Measurements from ENCODE around the gene ERC2.

Gene ERC2

DNA sequence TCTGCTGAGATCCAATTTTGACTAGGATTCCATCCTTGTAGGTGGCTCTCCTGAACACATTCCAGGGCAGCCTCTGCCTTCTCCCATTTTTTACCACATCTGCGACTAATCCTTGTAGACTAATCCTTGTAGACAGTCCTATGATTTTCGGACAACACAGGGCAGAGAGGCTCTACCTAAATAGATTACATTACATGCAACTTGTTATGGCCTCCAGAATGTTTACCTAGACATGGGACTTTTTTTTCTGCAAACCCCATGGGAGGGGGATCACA, 741.8 kb downstream of the ERC2 start:
- Histone ChIP-seq H3K36me3 (ENCODE audit: insufficient read depth, low read length) (no peaks in the 10 kb centered on the region), H3K4me3 (ENCODE audit: low read depth, low read length) (no peak overlapping the region), H3K79me2 (ENCODE audit: control insufficient read depth, insufficient read depth, low read length, unreplicated experiment) (no peaks in the 10 kb centered on the region), H3K27me3 (ENCODE audit: insufficient read depth, low read length) (peaks cover 6% of the 10 kb centered on the region; the same call in 1 of the 2 replicates), H3K4me1 (ENCODE audit: control insufficient read depth, insufficient read depth, low read length, unreplicated experiment) (no peaks in the 10 kb centered on the region), H2AFZ (ENCODE audit: low read length, unreplicated experiment) (no peak overlapping the region), H3K27ac (ENCODE audit: low read depth, low read length) (no peak overlapping the region)

DNA sequence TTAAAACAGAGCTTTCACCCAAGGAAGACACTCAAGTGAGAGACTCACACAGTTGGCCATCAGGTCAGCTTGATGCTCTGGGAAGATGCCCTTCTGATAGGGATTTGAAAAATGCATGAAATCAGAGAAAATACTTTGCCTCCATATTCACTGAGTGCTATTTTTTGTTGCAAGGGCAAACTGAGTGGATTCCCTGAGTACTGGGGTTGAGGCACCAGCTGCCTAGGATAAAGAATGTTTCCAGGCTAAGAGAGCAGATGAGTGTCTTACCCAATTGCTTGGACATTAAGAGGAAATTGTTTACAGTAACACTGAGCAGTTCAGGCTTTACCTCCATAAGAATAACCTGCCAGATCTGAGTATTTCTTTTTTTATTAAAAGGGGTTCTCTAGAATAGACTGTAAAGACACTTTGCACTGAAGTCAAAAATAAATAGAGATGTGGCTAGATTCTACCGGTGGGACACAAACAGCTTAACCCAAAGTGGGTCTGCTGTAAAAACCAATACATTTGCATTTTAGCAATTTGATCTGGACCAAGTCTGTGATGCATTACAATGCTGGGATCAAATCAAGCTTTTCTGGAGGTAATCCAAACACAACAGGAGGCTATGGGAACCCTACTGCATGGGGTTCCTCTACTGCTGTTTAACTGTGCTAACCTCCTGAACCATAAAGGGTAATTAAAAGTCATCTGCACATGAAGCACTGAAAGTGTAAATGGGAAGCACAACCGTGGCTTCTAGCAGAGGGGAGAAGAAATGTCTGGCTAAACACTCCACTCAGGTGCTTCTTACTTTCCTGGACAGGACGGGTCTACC, 742.4 kb downstream of the ERC2 start:
- H3K27ac ChIP-seq (ENCODE audit: low read depth, low read length): no peak overlapping the region
- H3K36me3 ChIP-seq (ENCODE audit: insufficient read depth, low read length): no peaks in the 10 kb centered on the region
- H2AFZ ChIP-seq (ENCODE audit: low read length, unreplicated experiment): no peak overlapping the region
- no peaks in the 10 kb centered on the region for H3K4me1 ChIP-seq (ENCODE audit: control insufficient read depth, insufficient read depth, low read length, unreplicated experiment)
- peaks cover 6% of the 10 kb centered on the region; the same call in 1 of the 2 replicates for H3K27me3 ChIP-seq (ENCODE audit: insufficient read depth, low read length)
- no peak overlapping the region for H3K4me3 ChIP-seq (ENCODE audit: low read depth, low read length)
- no peaks in the 10 kb centered on the region for H3K79me2 ChIP-seq (ENCODE audit: control insufficient read depth, insufficient read depth, low read length, unreplicated experiment)

DNA sequence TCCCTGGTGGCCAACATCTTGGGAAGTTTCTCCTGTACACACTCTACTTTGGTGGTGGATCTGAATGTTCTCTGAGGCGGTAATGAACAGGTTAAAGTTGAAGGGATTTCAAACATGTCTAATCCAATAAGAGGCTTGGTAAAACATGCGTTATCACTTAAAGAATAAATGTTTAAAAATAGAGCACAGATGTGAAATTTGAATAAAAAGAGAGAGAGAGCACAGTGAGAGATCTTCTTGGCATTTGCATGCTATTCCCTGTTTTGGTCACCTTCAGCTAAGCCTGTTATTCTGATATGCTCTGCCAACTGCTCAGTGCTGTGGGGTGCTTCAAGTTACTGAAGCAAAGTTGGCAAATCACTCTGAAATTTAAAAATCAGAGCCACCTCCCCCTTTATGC, 743.4 kb downstream of the ERC2 start:
- H3K27me3 ChIP-seq (ENCODE audit: insufficient read depth, low read length): peaks cover 6% of the 10 kb centered on the region; the same call in 1 of the 2 replicates
- no peaks in the 10 kb centered on the region for H3K79me2 ChIP-seq (ENCODE audit: control insufficient read depth, insufficient read depth, low read length, unreplicated experiment)
- no peaks in the 10 kb centered on the region for H3K36me3 ChIP-seq (ENCODE audit: insufficient read depth, low read length)
- H3K27ac ChIP-seq (ENCODE audit: low read depth, low read length): no peak overlapping the region
- no peak overlapping the region for H2AFZ ChIP-seq (ENCODE audit: low read length, unreplicated experiment)
- H3K4me1 ChIP-seq (ENCODE audit: control insufficient read depth, insufficient read depth, low read length, unreplicated experiment): no peaks in the 10 kb centered on the region
- no peak overlapping the region for H3K4me3 ChIP-seq (ENCODE audit: low read depth, low read length)

DNA sequence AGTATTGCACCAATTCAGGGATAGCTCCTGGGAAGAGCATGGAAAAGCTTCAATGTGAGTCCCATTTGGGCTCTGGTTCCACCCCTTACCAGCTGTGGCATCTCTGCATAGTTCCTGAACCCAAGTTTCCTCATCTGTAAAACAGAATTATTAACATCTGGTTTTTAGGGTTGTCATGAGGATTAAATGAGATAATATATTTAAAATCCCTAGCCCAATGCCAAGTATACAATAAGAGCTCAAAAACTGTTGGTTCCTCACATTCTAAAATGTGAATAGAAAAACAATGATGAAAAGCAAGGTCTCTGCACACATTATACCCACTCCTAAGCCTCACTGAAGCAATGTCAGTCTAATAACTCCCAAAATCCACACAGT, 743.9 kb downstream of the ERC2 start:
- no peaks in the 10 kb centered on the region for H3K79me2 ChIP-seq (ENCODE audit: control insufficient read depth, insufficient read depth, low read length, unreplicated experiment)
- no peak overlapping the region for H2AFZ ChIP-seq (ENCODE audit: low read length, unreplicated experiment)
- no peaks in the 10 kb centered on the region for H3K4me1 ChIP-seq (ENCODE audit: control insufficient read depth, insufficient read depth, low read length, unreplicated experiment)
- no peaks in the 10 kb centered on the region for H3K36me3 ChIP-seq (ENCODE audit: insufficient read depth, low read length)
- H3K4me3 ChIP-seq (ENCODE audit: low read depth, low read length): no peak overlapping the region
- H3K27me3 ChIP-seq (ENCODE audit: insufficient read depth, low read length): peaks cover 6% of the 10 kb centered on the region; the same call in 1 of the 2 replicates
- H3K27ac ChIP-seq (ENCODE audit: low read depth, low read length): no peak overlapping the region

DNA sequence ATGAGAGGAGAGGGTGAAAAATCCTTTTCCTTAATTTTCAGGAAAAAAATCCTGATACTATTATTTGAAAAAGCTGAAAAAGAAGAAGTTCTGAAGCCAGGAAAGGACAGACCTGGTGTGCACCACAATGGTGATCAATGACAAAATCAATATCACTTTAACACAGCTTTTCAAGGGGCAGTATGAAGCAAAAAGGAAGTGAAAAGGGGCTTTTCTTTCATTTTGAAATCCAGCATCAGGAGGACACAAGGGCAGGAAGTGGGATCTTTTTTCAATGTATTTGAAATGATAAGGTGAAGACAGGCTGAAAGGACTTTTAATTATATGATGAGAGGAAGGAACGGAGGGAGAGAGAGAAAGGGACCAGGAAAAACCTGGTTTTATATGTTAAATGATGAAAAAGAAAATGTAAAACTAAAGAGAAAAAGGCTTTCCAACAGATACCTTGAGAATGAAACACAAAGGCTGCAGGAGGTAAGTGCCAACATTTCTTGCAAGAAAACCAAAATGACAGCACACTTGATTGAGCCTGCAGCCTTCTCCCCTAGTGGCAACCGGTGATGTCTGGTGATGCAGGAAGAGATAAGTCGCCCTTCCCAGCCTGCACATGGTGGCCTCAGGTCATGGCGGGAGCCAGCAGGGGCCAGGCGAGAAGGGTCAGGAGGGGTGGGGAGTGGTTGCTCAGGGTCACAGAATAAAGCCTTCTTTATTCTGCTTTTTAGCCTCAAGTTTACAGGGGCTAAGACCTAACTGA, 744.4 kb downstream of the ERC2 start:
- Histone ChIP-seq H3K4me3 (ENCODE audit: low read depth, low read length) (no peak overlapping the region), H3K36me3 (ENCODE audit: insufficient read depth, low read length) (no peaks in the 10 kb centered on the region), H3K27me3 (ENCODE audit: insufficient read depth, low read length) (peaks cover 6% of the 10 kb centered on the region; the same call in 1 of the 2 replicates), H3K4me1 (ENCODE audit: control insufficient read depth, insufficient read depth, low read length, unreplicated experiment) (no peaks in the 10 kb centered on the region), H2AFZ (ENCODE audit: low read length, unreplicated experiment) (no peak overlapping the region), H3K27ac (ENCODE audit: low read depth, low read length) (no peak overlapping the region), H3K79me2 (ENCODE audit: control insufficient read depth, insufficient read depth, low read length, unreplicated experiment) (no peaks in the 10 kb centered on the region)

DNA sequence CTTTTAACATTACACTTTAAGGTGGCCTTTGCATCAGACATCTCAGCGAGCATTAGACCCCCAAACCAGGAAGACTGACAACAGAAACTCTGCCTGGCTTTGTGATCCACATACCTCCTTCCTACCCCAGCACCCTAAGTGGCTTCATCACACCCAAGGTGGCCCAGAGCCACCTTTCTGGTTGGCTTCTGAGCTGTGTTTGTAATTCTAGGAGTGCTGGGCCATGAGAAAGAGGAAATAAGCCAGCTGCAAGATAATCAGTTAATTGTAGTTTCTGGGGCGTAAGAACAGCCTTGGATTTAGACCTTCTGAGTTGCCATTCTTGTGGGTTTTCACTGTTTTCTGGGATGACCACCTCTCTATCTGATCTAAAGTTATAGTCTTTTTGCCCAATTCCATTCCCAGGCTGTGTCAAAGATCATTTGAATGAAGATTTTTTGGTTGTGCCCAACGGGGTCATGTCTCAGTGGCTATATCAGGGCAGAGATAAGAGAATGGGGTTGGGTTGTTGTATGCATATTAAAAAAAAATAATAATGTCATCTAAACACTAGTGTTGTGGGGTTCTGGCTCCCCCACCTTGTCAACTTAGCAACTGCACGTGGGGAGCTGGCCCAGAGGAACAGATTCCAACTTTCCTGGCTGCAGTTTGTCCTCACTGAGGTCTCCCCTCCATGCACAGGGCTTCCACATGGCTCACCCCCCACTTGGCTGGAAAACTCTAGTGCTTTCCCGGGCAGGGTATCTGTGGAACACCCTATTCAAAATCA, 746.4 kb downstream of the ERC2 start:
- H3K4me3 ChIP-seq (ENCODE audit: low read depth, low read length): no peak overlapping the region
- H3K36me3 ChIP-seq (ENCODE audit: insufficient read depth, low read length): no peaks in the 10 kb centered on the region
- no peaks in the 10 kb centered on the region for H3K79me2 ChIP-seq (ENCODE audit: control insufficient read depth, insufficient read depth, low read length, unreplicated experiment)
- peaks cover 11% of the 10 kb centered on the region for H3K27me3 ChIP-seq (ENCODE audit: insufficient read depth, low read length)
- no peak overlapping the region for H2AFZ ChIP-seq (ENCODE audit: low read length, unreplicated experiment)
- no peaks in the 10 kb centered on the region for H3K4me1 ChIP-seq (ENCODE audit: control insufficient read depth, insufficient read depth, low read length, unreplicated experiment)
- no peak overlapping the region for H3K27ac ChIP-seq (ENCODE audit: low read depth, low read length)

DNA sequence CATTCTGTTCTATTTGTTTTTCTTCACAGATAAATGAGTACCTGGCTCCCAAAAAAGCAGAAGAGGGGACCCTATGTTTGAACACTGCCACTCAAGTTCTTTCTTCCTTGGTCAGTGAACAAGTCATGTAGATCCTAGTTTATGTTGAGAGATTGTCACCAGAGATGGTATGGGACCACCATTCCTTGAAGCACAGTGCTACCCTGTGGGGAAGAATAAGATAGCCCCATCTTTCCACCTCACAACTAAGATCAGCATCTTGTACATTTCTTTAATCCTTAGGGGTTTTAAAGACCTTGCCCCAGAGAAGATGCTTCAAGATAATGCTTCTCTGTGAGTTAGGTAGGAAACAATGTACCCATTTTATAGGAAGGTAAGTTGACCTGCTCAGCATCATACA, 747.7 kb downstream of the ERC2 start:
- Histone ChIP-seq H2AFZ (ENCODE audit: low read length, unreplicated experiment) (no peak overlapping the region), H3K4me1 (ENCODE audit: control insufficient read depth, insufficient read depth, low read length, unreplicated experiment) (no peaks in the 10 kb centered on the region), H3K27me3 (ENCODE audit: insufficient read depth, low read length) (peaks cover 11% of the 10 kb centered on the region), H3K36me3 (ENCODE audit: insufficient read depth, low read length) (no peaks in the 10 kb centered on the region), H3K27ac (ENCODE audit: low read depth, low read length) (no peak overlapping the region), H3K79me2 (ENCODE audit: control insufficient read depth, insufficient read depth, low read length, unreplicated experiment) (no peaks in the 10 kb centered on the region), H3K4me3 (ENCODE audit: low read depth, low read length) (no peak overlapping the region)

DNA sequence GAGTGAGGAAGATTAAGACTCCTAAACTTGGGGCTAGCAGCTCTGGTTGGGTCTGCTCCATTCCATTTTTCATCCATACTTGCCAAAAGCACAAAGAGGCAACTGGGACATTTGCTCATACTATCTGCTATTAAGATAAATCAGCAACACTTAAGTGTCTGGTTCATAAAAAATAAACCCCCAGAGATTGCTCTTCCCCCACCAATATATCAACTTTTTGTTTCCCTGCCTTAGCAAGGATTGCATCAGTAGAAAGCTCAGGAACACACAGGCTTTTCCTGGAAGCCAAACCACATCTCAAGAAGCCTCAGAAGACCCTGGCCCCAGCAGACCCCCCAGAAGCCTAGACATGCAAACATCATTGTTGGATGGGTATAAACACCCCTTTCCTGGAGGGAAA, 748.8 kb downstream of the ERC2 start:
- H3K79me2 ChIP-seq (ENCODE audit: control insufficient read depth, insufficient read depth, low read length, unreplicated experiment): no peaks in the 10 kb centered on the region
- H3K4me3 ChIP-seq (ENCODE audit: low read depth, low read length): no peak overlapping the region
- H3K36me3 ChIP-seq (ENCODE audit: insufficient read depth, low read length): no peaks in the 10 kb centered on the region
- no peak overlapping the region for H3K27ac ChIP-seq (ENCODE audit: low read depth, low read length)
- H3K4me1 ChIP-seq (ENCODE audit: control insufficient read depth, insufficient read depth, low read length, unreplicated experiment): no peaks in the 10 kb centered on the region
- no peak overlapping the region for H2AFZ ChIP-seq (ENCODE audit: low read length, unreplicated experiment)
- peaks cover 5% of the 10 kb centered on the region for H3K27me3 ChIP-seq (ENCODE audit: insufficient read depth, low read length)

DNA sequence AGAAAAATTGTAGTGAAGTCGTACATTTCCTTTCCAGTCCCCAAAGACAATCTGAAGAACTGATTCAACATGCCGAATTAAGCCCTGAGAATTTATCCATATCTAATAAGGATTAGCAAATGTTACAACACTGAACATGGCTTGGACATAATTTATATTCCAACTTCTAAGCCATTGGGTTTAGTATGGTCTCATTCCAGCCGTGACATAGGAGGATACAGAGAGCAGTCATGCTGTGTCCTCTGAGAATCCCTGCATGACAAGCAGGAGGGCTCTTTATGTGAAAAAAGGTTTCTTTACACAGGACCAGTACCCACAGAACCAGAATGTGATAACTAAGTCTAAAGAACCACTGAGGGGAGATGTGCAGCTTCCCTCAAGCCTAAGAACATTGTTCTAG, 749.3 kb downstream of the ERC2 start:
- no peak overlapping the region for H3K4me3 ChIP-seq (ENCODE audit: low read depth, low read length)
- H3K27me3 ChIP-seq (ENCODE audit: insufficient read depth, low read length): peaks cover 5% of the 10 kb centered on the region
- no peaks in the 10 kb centered on the region for H3K36me3 ChIP-seq (ENCODE audit: insufficient read depth, low read length)
- H3K79me2 ChIP-seq (ENCODE audit: control insufficient read depth, insufficient read depth, low read length, unreplicated experiment): no peaks in the 10 kb centered on the region
- H2AFZ ChIP-seq (ENCODE audit: low read length, unreplicated experiment): no peak overlapping the region
- H3K4me1 ChIP-seq (ENCODE audit: control insufficient read depth, insufficient read depth, low read length, unreplicated experiment): no peaks in the 10 kb centered on the region
- H3K27ac ChIP-seq (ENCODE audit: low read depth, low read length): no peak overlapping the region

DNA sequence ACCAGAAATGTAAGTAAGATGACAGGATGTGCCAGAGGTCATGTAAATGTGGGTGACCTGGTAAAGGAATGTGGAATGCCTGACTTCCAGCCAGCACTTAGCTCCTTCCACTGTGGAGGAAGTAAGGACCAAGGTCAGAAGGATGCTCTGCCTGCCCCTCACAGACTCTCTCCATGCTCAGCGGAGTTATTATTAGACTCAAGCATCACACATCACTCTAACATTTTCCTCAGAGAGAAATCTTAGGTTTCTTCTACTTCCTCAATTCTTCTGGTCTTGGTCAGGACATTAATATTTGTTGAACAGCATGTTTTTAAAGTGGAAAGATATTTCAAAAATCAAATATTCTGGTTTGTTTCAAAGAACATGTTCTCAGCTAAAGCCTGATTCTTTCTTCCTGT, 749.7 kb downstream of the ERC2 start:
- Histone ChIP-seq H3K4me3 (ENCODE audit: low read depth, low read length) (no peak overlapping the region), H3K27ac (ENCODE audit: low read depth, low read length) (no peak overlapping the region), H3K27me3 (ENCODE audit: insufficient read depth, low read length) (peaks cover 5% of the 10 kb centered on the region), H3K4me1 (ENCODE audit: control insufficient read depth, insufficient read depth, low read length, unreplicated experiment) (no peaks in the 10 kb centered on the region), H2AFZ (ENCODE audit: low read length, unreplicated experiment) (no peak overlapping the region), H3K36me3 (ENCODE audit: insufficient read depth, low read length) (no peaks in the 10 kb centered on the region), H3K79me2 (ENCODE audit: control insufficient read depth, insufficient read depth, low read length, unreplicated experiment) (no peaks in the 10 kb centered on the region)
